Activated CD4-positive, alpha-beta T cell treated with anti-CD3 and anti-CD28 coated beads, Interleukin-2, amount 10 ng/mL, durations not matched to agents 7 days and 5 days (primary cell): ENCODE data around the gene LMF1. TPM values are rescaled to one million over a fixed set of nuclear protein-coding genes. Genes with fewer than 3 reads are reported as not detected.

ENCODE experiments used
- CTCF ChIA-PET: fragments of 350-600 bp; sonication (Branson Sonifier 250); formaldehyde crosslinking; loops from one replicate; lab custom pipeline; 2021; ENCODE audit warnings: antibody characterized with exemption; lab: Charles Lee
- POLR2A ChIA-PET: fragments of 350-600 bp; sonication (Branson Sonifier 250); formaldehyde crosslinking; loops from one replicate; lab custom pipeline; 2021; ENCODE audit warnings: antibody characterized with exemption; lab: Charles Lee
- DNase-seq: peaks from one replicate; pipeline ENCODE4 v3.0.0-alpha.2; 2020
- H3K27ac Mint-ChIP-seq: one replicate; pipeline ENCODE4 v1.8.0; 2021; ENCODE audit warnings: mild to moderate bottlenecking, moderate library complexity, mixed read lengths
- H3K27me3 Mint-ChIP-seq: one replicate; pipeline ENCODE4 v1.8.0; 2021; ENCODE audit warnings: mixed read lengths
- H3K36me3 Mint-ChIP-seq: one replicate; pipeline ENCODE4 v1.8.0; 2021; ENCODE audit warnings: low read depth, mixed read lengths
- H3K4me1 Mint-ChIP-seq: one replicate; pipeline ENCODE4 v1.8.0; 2021; ENCODE audit warnings: mixed read lengths
- H3K4me3 Mint-ChIP-seq: one replicate; pipeline ENCODE4 v1.8.0; 2021; ENCODE audit warnings: mild to moderate bottlenecking, moderate library complexity, mixed read lengths
- H3K9me3 Mint-ChIP-seq: one replicate; pipeline ENCODE4 v1.8.0; 2021; ENCODE audit warnings: mixed read lengths
- total RNA-seq, 2 experiments: library from RNA; stranded (reverse); gene quantifications; one replicate each; pipeline ENCODE4 v1.2.3, GENCODE V29; 2021

LMF1 gene
- total RNA-seq, 2 experiments from 2014 or later, result 20.5 to 23.0 TPM

DNA sequence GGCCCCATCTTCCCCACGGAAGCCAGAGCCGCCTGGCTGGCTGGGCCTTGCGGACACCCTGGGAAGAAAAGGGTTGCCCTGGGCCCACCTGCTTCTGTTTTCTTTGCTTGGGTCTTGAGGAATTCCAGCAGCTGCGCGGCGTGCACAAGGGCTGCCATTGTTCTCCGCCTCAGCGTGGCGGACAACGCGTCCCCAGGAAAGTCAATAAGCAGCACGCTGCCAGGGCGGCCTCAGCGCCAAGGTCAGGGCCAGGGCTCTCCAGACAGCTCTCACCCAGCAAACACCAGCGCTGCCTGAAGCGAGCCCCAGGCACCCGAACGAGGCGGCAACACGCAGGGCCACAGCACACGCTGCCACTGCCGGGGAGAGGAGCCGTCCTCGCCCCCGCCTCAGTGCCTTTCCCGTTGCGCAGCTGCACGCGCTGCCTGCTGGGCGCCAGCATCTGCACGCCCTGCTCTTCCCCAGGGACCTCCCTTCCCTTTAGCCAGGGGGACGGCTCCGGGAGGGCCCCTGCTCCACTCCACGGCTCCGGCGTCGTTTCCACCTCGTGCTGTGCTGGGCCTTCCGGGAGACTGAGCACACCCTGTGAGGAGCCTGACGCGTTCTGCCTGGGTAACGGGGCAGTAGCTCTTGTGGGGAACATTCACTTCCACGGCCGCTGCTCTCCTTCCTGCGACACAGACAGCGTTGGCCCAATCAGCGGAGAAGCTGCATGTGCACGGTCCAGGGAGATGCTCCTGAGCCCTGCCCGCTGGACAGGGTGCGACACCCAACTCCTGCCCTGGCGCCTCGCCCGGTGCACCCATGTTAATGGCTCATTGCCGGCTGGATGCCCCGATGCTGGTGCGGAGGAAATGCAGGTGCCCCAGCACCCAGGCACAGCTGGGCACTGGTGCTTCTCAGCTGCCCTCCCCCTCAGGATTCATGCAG lies 57.8 kb downstream of the LMF1 start:
- CTCF ChIA-PET, result interaction anchor here (0.6 kb wide), 1 partner anchor 98 kb away, joined by 3 read pairs; no protein-coding TSS in a partner anchor
- H3K4me1 Mint-ChIP-seq, result no peaks in the 10 kb centered on the region
- H3K4me3 Mint-ChIP-seq, result no peak overlapping the region
- peaks cover 4% of the 10 kb centered on the region for H3K36me3 Mint-ChIP-seq
- POLR2A ChIA-PET, result no interaction called here
- H3K27ac Mint-ChIP-seq, result no peak overlapping the region
- no peaks in the 10 kb centered on the region for H3K9me3 Mint-ChIP-seq
- DNase-seq, result no peak
- no peaks in the 10 kb centered on the region for H3K27me3 Mint-ChIP-seq

DNA sequence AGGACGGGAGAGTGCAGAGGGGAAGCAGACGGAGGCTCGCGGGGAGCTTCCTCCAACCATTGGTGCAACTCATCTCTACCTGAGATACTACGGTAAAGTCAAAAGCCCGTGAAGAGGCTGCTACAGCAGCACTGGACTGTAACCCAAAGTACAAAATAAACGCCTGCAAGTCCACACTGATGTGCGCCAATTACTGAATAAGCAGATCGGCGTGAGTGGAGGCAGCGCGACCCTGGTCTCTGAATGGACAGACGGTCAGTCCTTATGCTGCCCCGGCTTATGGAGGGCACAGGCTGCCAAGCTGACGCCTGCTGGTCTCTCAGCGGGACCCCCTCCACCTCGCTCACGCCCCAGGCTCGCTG lies 58.5 kb downstream of the LMF1 start:
- ChIA-PET POLR2A (no interaction called here), CTCF (no interaction called here)
- Mint-ChIP-seq H3K4me3 (no peak overlapping the region), H3K4me1 (no peaks in the 10 kb centered on the region), H3K27me3 (no peaks in the 10 kb centered on the region), H3K27ac (no peak overlapping the region), H3K36me3 (peaks cover 7% of the 10 kb centered on the region), H3K9me3 (no peaks in the 10 kb centered on the region)
- DNase-seq, result no peak

DNA sequence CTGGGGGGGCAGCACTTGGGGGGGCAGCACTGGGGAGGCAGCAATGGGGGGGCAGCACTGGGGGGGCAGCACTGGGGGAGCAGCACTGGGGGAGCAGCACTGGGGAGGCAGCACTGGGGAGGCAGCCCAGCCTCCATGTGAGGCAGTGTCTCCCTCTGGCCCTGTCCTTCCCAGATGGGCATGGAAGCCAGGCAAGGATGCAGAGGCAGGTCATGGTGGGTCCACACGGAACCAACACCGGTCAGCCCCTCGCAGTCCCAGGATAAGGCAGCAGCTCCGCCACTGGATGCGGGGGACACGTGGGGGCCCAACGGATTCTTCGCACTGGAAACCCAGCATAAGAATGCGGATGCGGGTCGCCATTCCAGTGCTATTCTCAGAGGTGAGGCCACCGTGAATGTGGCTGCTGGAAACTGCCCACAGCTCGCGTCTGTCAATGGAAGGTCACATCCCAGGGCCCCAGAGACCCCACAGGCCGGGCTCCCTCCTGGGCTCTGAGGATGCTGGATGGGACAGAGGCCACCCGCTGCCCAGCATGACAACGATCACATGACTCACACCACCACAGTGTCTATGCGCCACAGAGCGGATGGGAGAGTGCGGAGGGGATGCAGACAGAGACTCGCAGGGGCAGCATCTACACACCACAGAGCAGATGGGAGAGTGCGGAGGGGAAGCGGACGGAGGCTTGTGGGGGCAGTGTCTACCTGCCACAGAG lies 59.0 kb downstream of the LMF1 start:
- ChIA-PET POLR2A (no interaction called here), CTCF (no interaction called here)
- DNase-seq, result no peak
- H3K4me3 Mint-ChIP-seq, result no peak overlapping the region
- H3K27me3 Mint-ChIP-seq, result no peaks in the 10 kb centered on the region
- no peaks in the 10 kb centered on the region for H3K9me3 Mint-ChIP-seq
- no peak overlapping the region for H3K27ac Mint-ChIP-seq
- H3K36me3 Mint-ChIP-seq, result peaks cover 7% of the 10 kb centered on the region
- H3K4me1 Mint-ChIP-seq, result no peaks in the 10 kb centered on the region

DNA sequence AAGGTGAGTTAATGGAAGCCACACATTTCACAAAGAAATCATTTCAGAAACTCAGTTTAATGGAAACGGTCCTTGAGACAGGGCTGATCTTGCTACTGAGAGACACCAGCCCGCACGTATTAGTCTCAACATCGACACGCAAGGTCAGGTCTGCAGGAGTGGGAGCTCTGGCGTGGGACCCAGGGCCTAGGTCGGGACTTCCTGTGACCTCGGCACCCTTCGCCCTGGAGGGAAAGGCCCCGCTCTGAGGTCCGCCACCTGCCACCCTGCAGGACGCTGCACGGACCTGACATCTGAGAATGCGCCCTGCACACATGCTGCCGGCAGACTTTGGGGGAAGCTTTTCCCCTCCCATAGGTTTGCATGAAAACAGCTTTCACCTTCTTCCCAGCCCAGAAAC lies 59.7 kb downstream of the LMF1 start:
- no peak overlapping the region for H3K27ac Mint-ChIP-seq
- no peaks in the 10 kb centered on the region for H3K4me1 Mint-ChIP-seq
- H3K27me3 Mint-ChIP-seq, result no peaks in the 10 kb centered on the region
- H3K9me3 Mint-ChIP-seq, result peaks cover 4% of the 10 kb centered on the region
- ChIA-PET POLR2A (no interaction called here), CTCF (no interaction called here)
- H3K4me3 Mint-ChIP-seq, result no peak overlapping the region
- no peak for DNase-seq
- peaks cover 10% of the 10 kb centered on the region for H3K36me3 Mint-ChIP-seq

DNA sequence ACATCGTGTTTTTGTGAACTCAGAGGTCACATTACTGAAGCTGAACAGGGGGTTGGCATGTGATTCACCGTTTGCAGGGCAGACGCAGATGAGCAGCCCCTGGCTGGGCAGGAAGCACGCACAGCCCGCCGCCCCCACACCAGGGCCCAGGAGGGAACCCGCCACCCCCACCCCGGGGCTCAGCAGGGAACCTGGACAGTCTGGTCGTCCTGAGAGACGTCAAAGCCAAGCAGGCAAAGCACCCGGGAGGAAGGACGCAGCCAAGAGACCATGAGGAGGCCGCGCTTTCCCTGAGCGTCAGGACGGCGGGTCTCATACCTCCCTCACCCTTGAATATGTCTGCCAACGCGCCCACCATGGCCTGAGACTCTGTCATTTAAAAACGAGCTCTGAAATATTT lies 60.6 kb downstream of the LMF1 start:
- peaks cover 11% of the 10 kb centered on the region for H3K9me3 Mint-ChIP-seq
- no peaks in the 10 kb centered on the region for H3K27me3 Mint-ChIP-seq
- H3K4me1 Mint-ChIP-seq, result no peaks in the 10 kb centered on the region
- DNase-seq, result no peak
- no peak overlapping the region for H3K27ac Mint-ChIP-seq
- ChIA-PET CTCF (no interaction called here), POLR2A (no interaction called here)
- H3K36me3 Mint-ChIP-seq, result peaks cover 14% of the 10 kb centered on the region
- no peak overlapping the region for H3K4me3 Mint-ChIP-seq

DNA sequence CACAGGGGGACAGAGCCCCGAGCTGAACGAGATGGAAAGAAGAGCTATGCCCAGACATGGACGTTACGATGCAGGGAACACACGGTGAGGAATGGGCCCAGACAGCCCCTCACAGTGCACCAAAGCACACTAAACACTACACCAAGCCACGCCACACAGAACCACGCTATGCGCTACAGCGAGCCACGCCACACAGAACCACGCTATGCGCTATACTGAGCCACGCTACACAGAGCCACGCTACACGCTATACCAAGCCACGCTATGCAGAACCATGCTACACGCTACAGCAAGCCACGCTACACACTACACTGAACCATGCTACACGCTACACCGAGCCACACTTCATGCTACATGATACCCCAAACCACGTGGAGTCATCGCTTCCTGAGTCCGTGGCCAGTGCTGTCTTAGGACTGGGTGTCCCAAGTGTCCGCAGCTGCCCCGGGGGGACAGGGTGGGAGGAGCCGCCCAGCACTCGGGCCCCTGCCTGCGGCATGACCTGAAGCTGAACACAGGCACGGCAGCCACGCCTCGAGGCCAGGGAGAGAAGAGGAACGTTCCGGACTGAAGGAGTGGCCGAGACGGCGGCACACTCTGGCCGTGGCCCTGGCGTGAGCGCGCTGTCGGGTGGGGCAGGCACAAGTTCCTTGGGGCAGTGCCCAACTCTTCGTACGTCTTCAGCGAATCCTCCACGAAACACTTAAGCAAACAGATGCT lies 61.3 kb downstream of the LMF1 start:
- ChIA-PET CTCF (no interaction called here), POLR2A (no interaction called here)
- no peak for DNase-seq
- Mint-ChIP-seq H3K36me3 (peaks cover 15% of the 10 kb centered on the region), H3K4me3 (no peak overlapping the region), H3K27me3 (no peaks in the 10 kb centered on the region), H3K4me1 (no peaks in the 10 kb centered on the region), H3K27ac (no peak overlapping the region), H3K9me3 (peaks cover 14% of the 10 kb centered on the region)

DNA sequence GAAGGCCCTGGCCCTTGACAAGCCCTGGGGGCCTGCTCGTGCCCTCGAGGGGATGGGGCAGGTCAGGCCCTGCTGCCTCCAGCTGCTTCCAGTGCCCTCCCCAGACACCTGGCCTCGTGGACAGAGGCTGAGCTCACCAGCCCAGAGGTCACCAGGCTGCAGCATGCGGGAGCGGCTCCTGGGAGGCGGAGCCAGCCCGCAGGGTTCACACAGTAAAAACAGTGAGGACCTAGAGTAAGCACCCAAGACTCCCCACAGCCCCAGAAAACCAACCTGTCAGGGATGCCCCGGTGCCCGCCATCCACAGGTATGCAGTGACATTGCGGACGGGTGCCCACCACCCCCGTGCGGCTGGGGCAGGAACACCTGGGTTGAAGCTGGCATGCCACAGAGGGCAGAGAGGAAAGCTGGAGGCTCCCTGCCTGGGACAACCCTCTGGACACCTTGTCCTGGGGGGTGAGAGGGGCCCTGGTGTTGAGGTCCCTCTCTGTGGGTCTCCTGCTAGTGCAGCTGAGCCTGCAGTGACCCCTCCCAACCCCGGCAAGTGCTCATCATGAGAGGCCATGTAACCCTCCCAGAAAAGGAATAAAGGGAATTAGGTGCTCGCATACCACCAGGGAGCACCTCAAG lies 62.1 kb downstream of the LMF1 start:
- no peak overlapping the region for H3K4me3 Mint-ChIP-seq
- CTCF ChIA-PET, result no interaction called here
- no peak overlapping the region for H3K27ac Mint-ChIP-seq
- no peak for DNase-seq
- POLR2A ChIA-PET, result no interaction called here
- H3K4me1 Mint-ChIP-seq, result no peaks in the 10 kb centered on the region
- peaks cover 14% of the 10 kb centered on the region for H3K9me3 Mint-ChIP-seq
- H3K36me3 Mint-ChIP-seq, result peaks cover 15% of the 10 kb centered on the region
- H3K27me3 Mint-ChIP-seq, result no peaks in the 10 kb centered on the region

DNA sequence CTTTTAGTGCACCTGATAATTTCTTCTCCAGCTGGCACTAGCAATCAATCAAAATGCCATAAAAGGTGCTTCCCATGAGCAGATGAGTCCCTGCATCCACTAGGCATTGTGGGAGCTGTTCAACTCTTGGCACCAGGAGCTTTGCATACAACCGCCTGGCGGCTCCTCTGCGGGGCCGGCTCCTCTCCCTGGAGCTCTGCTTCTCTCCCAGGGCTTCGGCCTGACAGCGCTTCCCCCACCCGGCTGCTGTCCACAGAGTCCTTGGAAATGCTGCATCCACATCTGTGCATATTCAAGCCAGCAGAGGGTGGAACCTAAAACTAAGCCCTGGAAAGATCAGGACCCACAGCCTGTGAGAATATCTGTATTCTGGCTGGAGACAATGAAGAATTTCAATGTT lies 62.9 kb downstream of the LMF1 start:
- no peaks in the 10 kb centered on the region for H3K27me3 Mint-ChIP-seq
- peaks cover 14% of the 10 kb centered on the region for H3K9me3 Mint-ChIP-seq
- no peak for DNase-seq
- CTCF ChIA-PET, result no interaction called here
- H3K27ac Mint-ChIP-seq, result no peak overlapping the region
- POLR2A ChIA-PET, result no interaction called here
- no peaks in the 10 kb centered on the region for H3K4me1 Mint-ChIP-seq
- no peak overlapping the region for H3K4me3 Mint-ChIP-seq
- H3K36me3 Mint-ChIP-seq, result peaks cover 15% of the 10 kb centered on the region

DNA sequence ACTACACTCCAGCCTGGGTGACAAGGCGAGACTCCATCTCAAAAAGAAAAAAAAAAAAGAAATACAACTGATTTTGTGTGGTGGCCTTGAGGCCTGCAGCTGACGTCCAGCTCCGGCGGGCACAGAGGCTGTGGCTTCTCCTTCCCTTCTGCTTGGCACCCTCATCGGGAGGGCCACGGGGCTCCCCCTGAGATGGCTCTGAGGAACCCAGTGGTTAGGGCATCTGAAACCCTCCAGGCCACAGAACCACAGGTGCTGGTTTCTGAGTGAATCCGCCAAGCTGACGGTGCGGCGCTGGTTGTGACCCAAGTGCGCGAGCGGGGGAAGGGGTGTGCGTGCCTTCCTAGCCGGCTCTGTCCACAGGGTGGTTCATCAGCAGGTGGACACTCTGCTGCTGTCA lies 63.4 kb downstream of the LMF1 start:
- POLR2A ChIA-PET, result no interaction called here
- no peak overlapping the region for H3K4me3 Mint-ChIP-seq

DNA sequence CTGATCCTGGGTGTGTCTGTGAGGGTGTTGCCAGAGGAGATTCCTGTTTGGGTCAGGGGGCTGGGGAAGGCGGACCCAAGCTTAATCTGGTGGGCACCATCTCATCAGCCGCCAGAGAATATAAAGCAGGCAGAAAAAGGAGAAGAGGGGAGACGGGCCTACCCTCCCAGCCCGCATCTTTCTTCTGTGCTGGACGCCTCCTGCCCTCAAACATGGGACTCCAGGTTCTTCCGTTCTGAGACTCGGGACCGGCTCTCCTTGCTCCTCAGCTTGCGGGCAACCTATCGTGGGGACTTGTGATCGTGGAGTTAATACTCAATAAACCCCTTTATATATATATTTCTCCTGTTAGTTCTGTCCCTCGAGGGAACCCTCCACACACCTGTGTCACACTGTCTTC lies 64.5 kb downstream of the LMF1 start:
- no peak overlapping the region for H3K27ac Mint-ChIP-seq
- H3K4me3 Mint-ChIP-seq, result no peak overlapping the region
- H3K9me3 Mint-ChIP-seq, result peaks cover 14% of the 10 kb centered on the region
- ChIA-PET POLR2A (no interaction called here), CTCF (no interaction called here)
- no peaks in the 10 kb centered on the region for H3K4me1 Mint-ChIP-seq
- H3K36me3 Mint-ChIP-seq, result peaks cover 15% of the 10 kb centered on the region
- no peak for DNase-seq
- H3K27me3 Mint-ChIP-seq, result no peaks in the 10 kb centered on the region

More for the DNA sequence above, 63.4 kb downstream of the LMF1 start:
- Mint-ChIP-seq H3K4me1 (no peaks in the 10 kb centered on the region), H3K36me3 (peaks cover 15% of the 10 kb centered on the region), H3K27me3 (no peaks in the 10 kb centered on the region), H3K27ac (no peak overlapping the region), H3K9me3 (peaks cover 14% of the 10 kb centered on the region)
- DNase-seq, result no peak
- CTCF ChIA-PET, result no interaction called here

DNA sequence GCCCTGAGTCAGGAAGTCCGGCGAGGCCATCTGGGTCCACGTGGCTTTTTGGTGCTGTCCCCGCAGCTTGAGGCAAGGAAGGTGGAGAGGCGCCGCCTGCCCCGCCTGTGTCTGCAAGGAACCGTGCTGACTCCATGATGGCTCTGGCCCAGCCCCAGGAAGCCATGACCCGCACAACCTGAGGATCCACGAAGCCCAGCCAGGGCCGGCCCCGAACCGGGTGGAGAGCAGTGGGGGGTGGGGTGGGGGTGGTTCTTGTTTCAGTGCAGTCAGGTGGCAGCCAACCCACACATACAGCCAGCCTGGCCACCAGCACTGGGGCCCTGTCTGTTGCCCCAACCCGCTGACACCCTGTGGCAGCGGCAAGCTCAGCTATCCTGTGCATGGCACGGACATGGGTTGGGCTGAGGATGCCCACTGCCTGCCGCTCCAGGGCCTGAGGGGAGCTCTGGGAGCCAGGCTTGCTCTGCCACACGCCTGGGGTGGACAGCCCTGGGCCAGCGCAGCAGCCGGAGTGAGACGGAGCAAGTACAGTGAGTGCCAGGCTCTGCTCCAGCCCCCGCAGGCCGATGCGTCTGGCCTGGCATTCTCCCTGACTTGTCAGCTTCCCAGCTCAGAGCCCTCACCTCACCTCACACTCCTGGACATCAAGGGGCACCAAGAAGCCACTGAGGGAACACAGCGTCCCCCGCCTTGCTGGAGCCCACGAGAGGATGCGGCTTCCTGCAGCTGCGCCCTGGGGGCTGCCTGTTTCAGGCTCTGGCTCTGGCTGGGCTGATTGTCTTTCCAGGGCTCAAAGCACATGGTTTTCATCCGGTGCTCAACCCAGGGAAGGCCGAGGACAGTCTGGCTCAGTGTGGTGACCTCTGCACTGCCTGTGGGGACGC lies 68.8 kb downstream of the LMF1 start:
- H3K4me3 Mint-ChIP-seq, result no peak overlapping the region
- no peaks in the 10 kb centered on the region for H3K27me3 Mint-ChIP-seq
- ChIA-PET CTCF (no interaction called here), POLR2A (no interaction called here)
- no peaks in the 10 kb centered on the region for H3K4me1 Mint-ChIP-seq
- H3K36me3 Mint-ChIP-seq, result peaks cover 8% of the 10 kb centered on the region
- DNase-seq, result no peak
- no peak overlapping the region for H3K27ac Mint-ChIP-seq
- H3K9me3 Mint-ChIP-seq, result peaks cover 14% of the 10 kb centered on the region

DNA sequence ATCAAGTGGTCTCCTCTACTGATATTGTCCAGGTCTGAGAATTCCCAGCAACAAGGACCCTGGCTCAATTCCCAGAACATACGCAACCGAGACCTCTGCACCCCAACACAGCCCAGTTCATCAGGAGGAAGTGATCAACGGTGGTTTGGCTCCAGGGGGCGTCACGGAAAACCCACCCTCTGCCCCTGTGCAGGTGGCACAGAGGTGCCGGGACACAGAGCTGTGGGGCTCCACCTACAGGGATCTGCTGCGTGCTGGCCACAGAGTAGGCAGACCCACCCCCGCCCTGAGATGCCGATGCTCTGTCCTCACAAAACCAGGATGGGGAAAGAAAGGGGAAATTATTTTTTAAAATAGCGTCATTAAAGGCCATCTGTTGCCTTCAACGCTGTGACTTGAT lies 69.6 kb downstream of the LMF1 start:
- peaks cover 11% of the 10 kb centered on the region for H3K9me3 Mint-ChIP-seq
- ChIA-PET CTCF (interaction anchor here (0.5 kb wide), 1 partner anchor 507 kb away, joined by 3 read pairs; no protein-coding TSS in a partner anchor), POLR2A (no interaction called here)
- no peak overlapping the region for H3K4me3 Mint-ChIP-seq
- DNase-seq, result no peak
- no peaks in the 10 kb centered on the region for H3K27me3 Mint-ChIP-seq
- peaks cover 5% of the 10 kb centered on the region for H3K36me3 Mint-ChIP-seq
- H3K4me1 Mint-ChIP-seq, result no peaks in the 10 kb centered on the region
- no peak overlapping the region for H3K27ac Mint-ChIP-seq
